KMS-11 (cell line): ENCODE results near the gene GPC3.

Source experiments
- H2AFZ ChIP-seq: fragments of 200-600 bp; sonication (generic); 2 replicates; pipeline ENCODE4 v1.6.1; 2016; ENCODE audit warnings: antibody characterized with exemption, mixed run types, low read depth
- H3K27ac ChIP-seq: fragments of 200-600 bp; sonication (generic); 2 replicates; pipeline ENCODE4 v1.6.1; 2016; ENCODE audit warnings: mild to moderate bottlenecking, mixed run types
- H3K27me3 ChIP-seq: fragments of 200-600 bp; sonication (generic); 2 replicates; pipeline ENCODE4 v1.6.1; 2017; ENCODE audit warnings: mild to moderate bottlenecking, low read depth, mixed run types, moderate library complexity; ENCODE audit not compliant: insufficient read depth
- H3K36me3 ChIP-seq: fragments of 200-600 bp; sonication (generic); 2 replicates; pipeline ENCODE4 v1.6.1; 2017; ENCODE audit warnings: mild to moderate bottlenecking, mixed run types; ENCODE audit not compliant: insufficient read depth
- H3K4me1 ChIP-seq: fragments of 200-600 bp; sonication (generic); 2 replicates; pipeline ENCODE4 v1.6.1; 2016; ENCODE audit warnings: mild to moderate bottlenecking, low read depth, mixed run types; ENCODE audit not compliant: poor library complexity, severe bottlenecking
- H3K4me2 ChIP-seq: fragments of 200-600 bp; sonication (generic); 2 replicates; pipeline ENCODE4 v1.7.0; 2016; ENCODE audit warnings: mild to moderate bottlenecking, mixed run types
- H3K4me3 ChIP-seq: fragments of 200-600 bp; sonication (generic); IDR thresholded peaks from 2 replicates; pipeline ENCODE4 v1.6.1; 2017; ENCODE audit warnings: low read depth, low read length, mixed read lengths; ENCODE audit not compliant: insufficient read depth
- H3K79me2 ChIP-seq: fragments of 200-600 bp; sonication (generic); 2 replicates; pipeline ENCODE4 v1.6.1; 2016; ENCODE audit warnings: low read depth, mixed run types; ENCODE audit not compliant: insufficient read depth
- H3K9ac ChIP-seq: fragments of 200-600 bp; sonication (generic); 2 replicates; pipeline ENCODE4 v1.6.1; 2016; ENCODE audit warnings: mild to moderate bottlenecking, mixed run types
- H4K20me1 ChIP-seq: fragments of 200-600 bp; sonication (generic); 2 replicates; pipeline ENCODE4 v1.6.1; 2016; ENCODE audit warnings: mild to moderate bottlenecking, mixed run types; ENCODE audit not compliant: insufficient read depth
- TF ChIP-seq, protein P1 (sequence below): fragments of 200-600 bp; sonication (generic); conservative IDR thresholded peaks from 2 replicates; pipeline ENCODE4 v1.6.1; 2017; ENCODE audit warnings: low read depth, mild to moderate bottlenecking, antibody characterized with exemption, low read length, moderate library complexity, mixed read lengths

Gene GPC3

GRCh38 chrX:133649651-133650050 lies 335.7 kb downstream of the GPC3 start:
- Histone ChIP-seq H2AFZ (no peak overlapping the region), H3K79me2 (no peaks in the 10 kb centered on the region), H3K4me3 (no peak overlapping the region), H3K27me3 (no peaks in the 10 kb centered on the region), H3K9ac (no peak overlapping the region), H3K4me1 (no peaks in the 10 kb centered on the region), H3K4me2 (no peak overlapping the region), H4K20me1 (no peaks in the 10 kb centered on the region), H3K36me3 (no peaks in the 10 kb centered on the region), H3K27ac (no peak overlapping the region)
- TF ChIP-seq, protein P1, sequence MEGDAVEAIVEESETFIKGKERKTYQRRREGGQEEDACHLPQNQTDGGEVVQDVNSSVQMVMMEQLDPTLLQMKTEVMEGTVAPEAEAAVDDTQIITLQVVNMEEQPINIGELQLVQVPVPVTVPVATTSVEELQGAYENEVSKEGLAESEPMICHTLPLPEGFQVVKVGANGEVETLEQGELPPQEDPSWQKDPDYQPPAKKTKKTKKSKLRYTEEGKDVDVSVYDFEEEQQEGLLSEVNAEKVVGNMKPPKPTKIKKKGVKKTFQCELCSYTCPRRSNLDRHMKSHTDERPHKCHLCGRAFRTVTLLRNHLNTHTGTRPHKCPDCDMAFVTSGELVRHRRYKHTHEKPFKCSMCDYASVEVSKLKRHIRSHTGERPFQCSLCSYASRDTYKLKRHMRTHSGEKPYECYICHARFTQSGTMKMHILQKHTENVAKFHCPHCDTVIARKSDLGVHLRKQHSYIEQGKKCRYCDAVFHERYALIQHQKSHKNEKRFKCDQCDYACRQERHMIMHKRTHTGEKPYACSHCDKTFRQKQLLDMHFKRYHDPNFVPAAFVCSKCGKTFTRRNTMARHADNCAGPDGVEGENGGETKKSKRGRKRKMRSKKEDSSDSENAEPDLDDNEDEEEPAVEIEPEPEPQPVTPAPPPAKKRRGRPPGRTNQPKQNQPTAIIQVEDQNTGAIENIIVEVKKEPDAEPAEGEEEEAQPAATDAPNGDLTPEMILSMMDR, result no peak

DNA sequence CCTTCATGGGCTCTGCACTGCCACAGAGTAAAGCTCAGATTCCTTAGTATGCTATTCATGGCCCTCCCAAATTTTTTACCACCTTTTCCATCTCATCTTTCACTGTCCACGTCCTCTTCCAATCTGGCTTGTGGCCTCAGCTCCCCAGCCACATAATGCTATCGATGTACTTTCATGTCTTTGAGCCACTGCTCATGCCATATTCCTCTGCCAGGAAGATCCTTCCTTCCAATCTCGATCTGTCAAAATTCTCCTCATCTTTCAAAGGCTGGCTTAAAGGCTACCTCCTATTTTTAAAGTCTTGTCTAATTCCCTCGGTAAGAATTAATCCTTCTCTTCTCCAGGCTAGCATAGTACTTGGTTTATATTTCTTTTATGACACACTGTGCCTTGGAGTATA lies 336.8 kb downstream of the GPC3 start:
- H4K20me1 ChIP-seq, result no peaks in the 10 kb centered on the region
- H3K27ac ChIP-seq, result no peak overlapping the region
- H3K27me3 ChIP-seq, result no peaks in the 10 kb centered on the region
- H3K4me1 ChIP-seq, result no peaks in the 10 kb centered on the region
- TF ChIP-seq, protein P1, result no peak
- no peaks in the 10 kb centered on the region for H3K36me3 ChIP-seq
- H3K4me3 ChIP-seq, result no peak overlapping the region
- no peak overlapping the region for H3K9ac ChIP-seq
- H3K79me2 ChIP-seq, result no peaks in the 10 kb centered on the region
- H2AFZ ChIP-seq, result no peak overlapping the region
- H3K4me2 ChIP-seq, result no peak overlapping the region

GRCh38 chrX:133646719-133647116 lies 338.7 kb downstream of the GPC3 start:
- H4K20me1 ChIP-seq, result no peaks in the 10 kb centered on the region
- H3K4me1 ChIP-seq, result no peaks in the 10 kb centered on the region
- no peaks in the 10 kb centered on the region for H3K36me3 ChIP-seq
- no peak overlapping the region for H3K27ac ChIP-seq
- no peak overlapping the region for H3K4me2 ChIP-seq
- no peak overlapping the region for H2AFZ ChIP-seq
- H3K79me2 ChIP-seq, result no peaks in the 10 kb centered on the region
- H3K27me3 ChIP-seq, result no peaks in the 10 kb centered on the region
- no peak overlapping the region for H3K9ac ChIP-seq
- TF ChIP-seq, protein P1, result no peak
- H3K4me3 ChIP-seq, result no peak overlapping the region

- Histone ChIP-seq H3K79me2 (no peaks in the 10 kb centered on the region), H2AFZ (no peak overlapping the region), H3K4me1 (no peaks in the 10 kb centered on the region), H3K4me2 (no peak overlapping the region), H3K27ac (no peak overlapping the region), H4K20me1 (no peaks in the 10 kb centered on the region), H3K36me3 (no peaks in the 10 kb centered on the region), H3K9ac (no peak overlapping the region), H3K4me3 (no peak overlapping the region), H3K27me3 (no peaks in the 10 kb centered on the region)
- TF ChIP-seq, protein P1, result no peak
Measured at GRCh38 chrX:133645977-133646718, 339.2 kb downstream of the GPC3 start.
